NCI-H82 (cell line): ENCODE measurements around the gene PIK3IP1.
A peak's percentile ranks its signal among the peaks of the same experiment; 100 is the strongest.
"Not testable (repeated sequence)": the region's sequence is repeated elsewhere in the genome, so short reads cannot be mapped to it uniquely, and the experiment has no call there.

Experiments used
- DNase-seq: peaks from one replicate; lab custom pipeline; 2025; lab: John Stamatoyannopoulos, UW

Gene PIK3IP1

GRCh38 chr22:31248965-31249958 is 43.0 kb downstream of the PIK3IP1 start:
- peak; percentile 73 for DNase-seq

DNA sequence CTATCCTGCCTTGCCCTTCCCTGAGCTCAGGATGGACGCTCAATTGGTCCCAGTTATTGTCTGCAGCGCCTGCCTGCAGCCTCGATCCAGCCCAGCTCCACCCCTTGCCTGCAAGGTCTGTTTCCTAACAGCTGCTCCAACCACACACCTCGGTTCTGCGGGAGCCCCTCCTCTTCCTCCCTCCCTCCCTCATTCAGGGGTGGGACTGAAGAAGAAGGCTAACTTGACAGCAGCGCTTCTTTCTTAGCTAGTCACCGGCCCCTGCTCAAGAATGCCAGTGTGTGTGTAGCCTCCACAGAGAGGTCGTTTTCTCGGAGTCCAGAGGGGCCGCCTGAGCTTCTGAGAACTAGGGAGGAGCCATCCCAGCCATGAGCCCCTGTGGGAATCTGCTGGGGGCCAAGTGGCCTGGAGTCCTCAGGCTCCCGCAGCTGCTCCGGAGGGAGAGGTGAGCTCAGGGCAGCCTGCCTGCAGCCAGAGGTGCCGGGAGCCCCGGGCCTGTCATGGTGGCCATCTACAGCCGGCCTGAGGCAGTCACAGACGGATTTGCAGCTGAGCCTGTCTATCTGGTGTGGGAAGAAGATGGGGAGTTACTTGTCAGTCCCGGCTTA is 44.0 kb downstream of the PIK3IP1 start:
- peak; percentile 92 for DNase-seq

DNA sequence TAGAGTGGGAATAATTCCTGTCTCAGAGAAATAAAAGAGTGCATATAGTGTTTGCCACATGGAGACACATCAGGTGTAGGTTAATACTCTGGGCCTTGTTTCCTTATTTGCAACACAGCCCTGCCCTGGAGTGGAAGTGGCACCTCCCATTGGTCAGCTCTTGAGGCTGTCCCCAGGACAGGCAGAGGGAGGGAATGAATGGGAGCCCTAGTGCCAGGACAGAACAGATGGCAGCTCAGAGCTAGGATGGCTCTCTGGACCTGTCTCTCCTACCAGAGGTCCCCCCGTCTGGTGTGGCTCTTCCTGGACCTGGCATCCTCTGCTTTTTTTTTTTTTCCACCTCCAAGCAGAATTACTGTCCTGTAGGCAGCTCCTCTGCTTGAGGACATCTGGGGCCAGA is 44.6 kb downstream of the PIK3IP1 start:
- DNase-seq = peak; percentile 67

- DNase-seq = no peak
Observed at GRCh38 chr22:31246687-31247086, 45.6 kb downstream of the PIK3IP1 start.

DNA sequence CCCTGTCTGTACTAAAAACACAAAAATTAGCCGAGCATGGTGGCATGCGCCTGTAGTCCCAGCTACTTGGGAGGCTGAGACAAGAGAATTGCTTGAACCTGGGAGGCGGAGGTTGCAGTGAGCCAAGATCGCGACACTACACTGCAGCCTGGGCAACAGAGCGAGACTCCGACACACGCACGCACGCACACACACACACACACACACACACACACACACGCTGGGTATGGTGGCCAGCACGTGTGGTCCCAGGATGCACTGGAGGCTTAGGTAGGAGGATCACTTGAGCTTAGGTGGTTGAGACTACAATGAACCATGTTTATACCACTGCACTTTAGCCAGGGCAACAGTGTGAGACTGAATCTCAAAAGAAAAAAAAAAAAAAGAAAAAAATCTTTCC is 46.3 kb downstream of the PIK3IP1 start:
- DNase-seq = not testable (repeated sequence)

GRCh38 chr22:31244943-31245451 is 47.3 kb downstream of the PIK3IP1 start:
- DNase-seq = no peak

- no peak for DNase-seq
Observed at GRCh38 chr22:31244046-31244942, 48.0 kb downstream of the PIK3IP1 start.

- no peak for DNase-seq
Observed at GRCh38 chr22:31243339-31244045, 48.8 kb downstream of the PIK3IP1 start.

GRCh38 chr22:31241936-31242335 is 50.4 kb downstream of the PIK3IP1 start:
- no peak for DNase-seq

- no peak for DNase-seq
Observed at GRCh38 chr22:31241200-31241599, 51.1 kb downstream of the PIK3IP1 start.

GRCh38 chr22:31239771-31240370 is 52.4 kb downstream of the PIK3IP1 start:
- DNase-seq = no peak

DNA sequence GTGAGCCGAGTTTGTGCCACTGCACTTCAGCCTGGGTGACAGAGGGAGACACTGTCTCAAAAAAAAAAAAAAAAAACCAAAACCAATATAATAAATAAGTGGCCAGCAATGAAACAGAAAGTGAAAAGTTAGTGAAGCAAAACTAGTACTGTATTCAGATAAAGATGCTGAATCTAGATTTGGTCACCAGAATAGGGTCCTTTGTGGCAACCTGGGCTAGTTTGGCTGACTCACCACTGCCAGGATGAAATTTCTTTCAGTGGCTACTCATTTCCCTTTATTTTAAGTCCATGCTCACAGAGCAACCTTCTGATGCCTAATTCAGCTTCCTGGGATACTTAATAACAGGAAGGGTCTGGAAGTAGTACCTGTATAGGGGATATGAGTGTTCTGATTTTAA is 54.2 kb downstream of the PIK3IP1 start:
- DNase-seq = no peak

- DNase-seq = not testable (repeated sequence)
Observed at GRCh38 chr22:31236044-31236443, 56.2 kb downstream of the PIK3IP1 start.

- no peak for DNase-seq
Observed at GRCh38 chr22:31235081-31235480, 57.2 kb downstream of the PIK3IP1 start.

GRCh38 chr22:31233001-31233400 is 59.3 kb downstream of the PIK3IP1 start:
- no peak for DNase-seq
